Stomach (tissue), 9 donors: ENCODE results near the gene GAD2. TPM values are rescaled to one million over a fixed set of nuclear protein-coding genes. Genes with fewer than 3 reads are reported as not detected.

Experiments used
- DNase-seq, 2 donors: peaks; one replicate each; pipeline versions ENCODE4 v3.0.0 to v3.0.0-alpha.2; 2013 to 2019
- H3K27ac ChIP-seq, 5 donors: fragments of 200-600 bp in 4 of 5; sonication (generic) in 4 of 5; one replicate each; pipeline ENCODE4 v1.5.1; 2013 to 2019; ENCODE audit warnings: mild to moderate bottlenecking in 1 of 5, moderate library complexity in 1 of 5
- H3K27me3 ChIP-seq, 3 donors: fragments of 200-600 bp; sonication (generic); one replicate each; pipeline ENCODE4 v1.5.1; 2017 to 2019; ENCODE audit warnings: mixed run types in 1 of 3
- H3K36me3 ChIP-seq, 4 donors: fragments of 200-600 bp; sonication (generic); 1 replicate in 3 of 4; 2 replicates in 1 of 4; pipeline ENCODE4 v1.5.1; 2016 to 2019
- H3K4me1 ChIP-seq, 4 donors: fragments of 200-600 bp; sonication (generic); one replicate each; pipeline ENCODE4 v1.5.1; 2016 to 2019
- H3K4me3 ChIP-seq, 4 donors: fragments of 200-600 bp; sonication (generic) in 3 of 4; one replicate each; pipeline ENCODE4 v1.5.1; 2016 to 2019; ENCODE audit warnings: mild to moderate bottlenecking in 1 of 4
- H3K9me3 ChIP-seq, 4 donors: fragments of 200-600 bp; sonication (generic); one replicate each; pipeline ENCODE4 v1.5.1; 2016 to 2019
- CTCF ChIP-seq, 7 experiments: fragments of 450-650 bp in 4 of 7; fragments of 200-600 bp in 3 of 7; sonication (generic) in 3 of 7; IDR thresholded peaks; one replicate each; pipeline ENCODE4 v1.5.1; 2016 to 2019; ENCODE audit warnings: antibody characterized with exemption in 7 of 7, control low read depth in 2 of 7, mild to moderate bottlenecking in 1 of 7
- EP300 ChIP-seq: sonication (generic); formaldehyde crosslinking; IDR thresholded peaks from one replicate; pipeline ENCODE4 v1.6.1; 2017; ENCODE audit warnings: antibody characterized with exemption
- POLR2A ChIP-seq, 4 donors: fragments of 450-650 bp; IDR thresholded peaks; one replicate each; pipeline ENCODE4 v1.6.1; 2016; ENCODE audit warnings: antibody characterized with exemption in 4 of 4, control low read depth in 2 of 4, mild to moderate bottlenecking in 1 of 4, moderate library complexity in 1 of 4
- POLR2AphosphoS5 ChIP-seq, 3 donors: sonication (generic); formaldehyde crosslinking; IDR thresholded peaks; one replicate each; pipeline ENCODE4 v1.6.1; 2016; ENCODE audit warnings: antibody characterized with exemption in 3 of 3
- WGBS, 5 donors: extraction: QIAGEN DNeasy Blood & Tissue Kit in 3 of 5; methylation state at CpG; one replicate each; pipeline versions ENCODE4 v1.1.5 to v1.1.7; 2013 to 2018; 5-methylcytosine and 5-hydroxymethylcytosine counted together
- intact Hi-C: fragments of 100-400 bp; cut with DNase I; formaldehyde crosslinking; loops from one replicate; pipeline ENCODE4 v1.15.1; 2023; ENCODE audit warnings: low total_unique reads
- polyA plus RNA-seq, 3 donors: library from polyadenylated mRNA; stranded (reverse); fragments of 200-250 nt; gene quantifications; one replicate each; pipeline ENCODE4 v1.2.3, GENCODE V29; 2013
- total RNA-seq, 5 donors: library from RNA; depleted of rRNA; stranded (reverse); fragments of >200 nt; gene quantifications; one replicate each; pipeline versions ENCODE4 v1.1.0 to v1.2.3, GENCODE V29; 2014 to 2016
- donor health status: healthy with polysubstance abuse.
- donor health status: Bipolar disorder and iron deficiency.
- donor health status: healthy.

Gene GAD2
- total and polyA plus RNA-seq, 8 donors: 0.15 to 1.1 (median 0.55) TPM; not detected in 4

- Histone ChIP-seq H3K4me3 (no peak overlapping the region), H3K9me3 (no peaks in the 10 kb centered on the region), H3K4me1 (peaks cover 0 to 3% (median 1%) of the 10 kb centered on the region in 4 donors), H3K36me3 (no peaks in the 10 kb centered on the region), H3K27ac (no peak overlapping the region), H3K27me3 (peaks cover 0 to 10% (median 0%) of the 10 kb centered on the region in 3 donors)
- 70 to 81% (median 75%) methylated on average over 5 of the region's 5 CpGs for WGBS, 5 donors
- TF ChIP-seq POLR2A (IDR thresholded peaks at IDR 0.05) (no peak), EP300 (no peak), POLR2AphosphoS5 (IDR thresholded peaks at IDR 0.05) (no peak), CTCF (IDR thresholded peaks at IDR 0.05) (no peak)
- intact Hi-C loops: no loop called here
- DNase-seq: no peak
Observed at GRCh38 chr10:26274391-26274790, 57.8 kb downstream of the GAD2 start.

- intact Hi-C loops: no loop called here
- no peak for TF ChIP-seq POLR2AphosphoS5 (IDR thresholded peaks at IDR 0.05)
- no peak for TF ChIP-seq EP300
- TF ChIP-seq POLR2A (IDR thresholded peaks at IDR 0.05): no peak
- no peak for TF ChIP-seq CTCF (IDR thresholded peaks at IDR 0.05)
- DNase-seq: no peak
- no peaks in the 10 kb centered on the region for H3K27me3 ChIP-seq
- no peaks in the 10 kb centered on the region for H3K4me1 ChIP-seq
- no peak overlapping the region for H3K4me3 ChIP-seq
- H3K9me3 ChIP-seq: no peaks in the 10 kb centered on the region
- no peak overlapping the region for H3K27ac ChIP-seq
- H3K36me3 ChIP-seq: no peaks in the 10 kb centered on the region
- WGBS, 5 donors: 73 to 89% (median 84%) methylated on average over 3 of the region's 3 CpGs
Observed at GRCh38 chr10:26278295-26278694, 61.7 kb downstream of the GAD2 start.

- WGBS, 5 donors: 56 to 70% (median 61%) methylated on average over 4 of the region's 4 CpGs
- peaks cover 0 to 6% (median 0%) of the 10 kb centered on the region in 3 donors for H3K27me3 ChIP-seq
- H3K4me1 ChIP-seq: no peaks in the 10 kb centered on the region
- no peak overlapping the region for H3K4me3 ChIP-seq
- intact Hi-C loops: no loop called here
- TF ChIP-seq POLR2A (IDR thresholded peaks at IDR 0.05) (no peak), CTCF (IDR thresholded peaks at IDR 0.05) (no peak), EP300 (no peak), POLR2AphosphoS5 (IDR thresholded peaks at IDR 0.05) (no peak)
- no peak for DNase-seq
- H3K9me3 ChIP-seq: no peaks in the 10 kb centered on the region
- no peaks in the 10 kb centered on the region for H3K36me3 ChIP-seq
- no peak overlapping the region for H3K27ac ChIP-seq
Observed at GRCh38 chr10:26290236-26290635, 73.7 kb downstream of the GAD2 start.

GRCh38 chr10:26291721-26292480 lies 75.3 kb downstream of the GAD2 start:
- intact Hi-C loops: no loop called here
- no peak for DNase-seq
- 63 to 80% (median 76%) methylated on average over 13 of the region's 13 CpGs for WGBS, 5 donors
- Histone ChIP-seq H3K9me3 (no peaks in the 10 kb centered on the region), H3K4me3 (no peak overlapping the region), H3K27ac (no peak overlapping the region), H3K36me3 (no peaks in the 10 kb centered on the region), H3K27me3 (peaks cover 0 to 6% (median 0%) of the 10 kb centered on the region in 3 donors), H3K4me1 (no peaks in the 10 kb centered on the region)
- no peak for TF ChIP-seq EP300
- no peak for TF ChIP-seq POLR2A (IDR thresholded peaks at IDR 0.05)
- no peak for TF ChIP-seq POLR2AphosphoS5 (IDR thresholded peaks at IDR 0.05)
- TF ChIP-seq CTCF (IDR thresholded peaks at IDR 0.05): no peak
